ENCODE results near the gene DNAAF6.
"Not testable (repeated sequence)": the region's sequence is repeated elsewhere in the genome, so short reads cannot be mapped to it uniquely, and the experiment has no call there.

The DNAAF6 gene

GRCh38 chrX:107168712-107169111 is 37.7 kb upstream of the DNAAF6 start:
- no peak overlapping the region for H3K27ac ChIP-seq (replicated peaks)
- no peak for DNase-seq (ENCODE audit: low read depth in 1 of 2, low spot score in 1 of 2)
- H3K4me3 ChIP-seq (replicated peaks; ENCODE audit: insufficient read depth, low read length): no peak overlapping the region
- TF ChIP-seq SPI1 (IDR thresholded peaks at IDR 0.05; ENCODE audit: borderline replicate concordance, low read depth) (no peak), GABPA (IDR thresholded peaks at IDR 0.05; ENCODE audit: low read depth) (no peak)
- TF ChIP-seq, protein P1, sequence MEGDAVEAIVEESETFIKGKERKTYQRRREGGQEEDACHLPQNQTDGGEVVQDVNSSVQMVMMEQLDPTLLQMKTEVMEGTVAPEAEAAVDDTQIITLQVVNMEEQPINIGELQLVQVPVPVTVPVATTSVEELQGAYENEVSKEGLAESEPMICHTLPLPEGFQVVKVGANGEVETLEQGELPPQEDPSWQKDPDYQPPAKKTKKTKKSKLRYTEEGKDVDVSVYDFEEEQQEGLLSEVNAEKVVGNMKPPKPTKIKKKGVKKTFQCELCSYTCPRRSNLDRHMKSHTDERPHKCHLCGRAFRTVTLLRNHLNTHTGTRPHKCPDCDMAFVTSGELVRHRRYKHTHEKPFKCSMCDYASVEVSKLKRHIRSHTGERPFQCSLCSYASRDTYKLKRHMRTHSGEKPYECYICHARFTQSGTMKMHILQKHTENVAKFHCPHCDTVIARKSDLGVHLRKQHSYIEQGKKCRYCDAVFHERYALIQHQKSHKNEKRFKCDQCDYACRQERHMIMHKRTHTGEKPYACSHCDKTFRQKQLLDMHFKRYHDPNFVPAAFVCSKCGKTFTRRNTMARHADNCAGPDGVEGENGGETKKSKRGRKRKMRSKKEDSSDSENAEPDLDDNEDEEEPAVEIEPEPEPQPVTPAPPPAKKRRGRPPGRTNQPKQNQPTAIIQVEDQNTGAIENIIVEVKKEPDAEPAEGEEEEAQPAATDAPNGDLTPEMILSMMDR (IDR thresholded peaks at IDR 0.05; ENCODE audit: insufficient read depth, low read length): no peak
- TF ChIP-seq, protein P2, sequence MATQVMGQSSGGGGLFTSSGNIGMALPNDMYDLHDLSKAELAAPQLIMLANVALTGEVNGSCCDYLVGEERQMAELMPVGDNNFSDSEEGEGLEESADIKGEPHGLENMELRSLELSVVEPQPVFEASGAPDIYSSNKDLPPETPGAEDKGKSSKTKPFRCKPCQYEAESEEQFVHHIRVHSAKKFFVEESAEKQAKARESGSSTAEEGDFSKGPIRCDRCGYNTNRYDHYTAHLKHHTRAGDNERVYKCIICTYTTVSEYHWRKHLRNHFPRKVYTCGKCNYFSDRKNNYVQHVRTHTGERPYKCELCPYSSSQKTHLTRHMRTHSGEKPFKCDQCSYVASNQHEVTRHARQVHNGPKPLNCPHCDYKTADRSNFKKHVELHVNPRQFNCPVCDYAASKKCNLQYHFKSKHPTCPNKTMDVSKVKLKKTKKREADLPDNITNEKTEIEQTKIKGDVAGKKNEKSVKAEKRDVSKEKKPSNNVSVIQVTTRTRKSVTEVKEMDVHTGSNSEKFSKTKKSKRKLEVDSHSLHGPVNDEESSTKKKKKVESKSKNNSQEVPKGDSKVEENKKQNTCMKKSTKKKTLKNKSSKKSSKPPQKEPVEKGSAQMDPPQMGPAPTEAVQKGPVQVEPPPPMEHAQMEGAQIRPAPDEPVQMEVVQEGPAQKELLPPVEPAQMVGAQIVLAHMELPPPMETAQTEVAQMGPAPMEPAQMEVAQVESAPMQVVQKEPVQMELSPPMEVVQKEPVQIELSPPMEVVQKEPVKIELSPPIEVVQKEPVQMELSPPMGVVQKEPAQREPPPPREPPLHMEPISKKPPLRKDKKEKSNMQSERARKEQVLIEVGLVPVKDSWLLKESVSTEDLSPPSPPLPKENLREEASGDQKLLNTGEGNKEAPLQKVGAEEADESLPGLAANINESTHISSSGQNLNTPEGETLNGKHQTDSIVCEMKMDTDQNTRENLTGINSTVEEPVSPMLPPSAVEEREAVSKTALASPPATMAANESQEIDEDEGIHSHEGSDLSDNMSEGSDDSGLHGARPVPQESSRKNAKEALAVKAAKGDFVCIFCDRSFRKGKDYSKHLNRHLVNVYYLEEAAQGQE (IDR thresholded peaks at IDR 0.05; ENCODE audit: insufficient replicate concordance, low read depth): no peak
- no peaks in the 10 kb centered on the region for H3K27me3 ChIP-seq (ENCODE audit: insufficient read depth, poor library complexity, severe bottlenecking)

DNA sequence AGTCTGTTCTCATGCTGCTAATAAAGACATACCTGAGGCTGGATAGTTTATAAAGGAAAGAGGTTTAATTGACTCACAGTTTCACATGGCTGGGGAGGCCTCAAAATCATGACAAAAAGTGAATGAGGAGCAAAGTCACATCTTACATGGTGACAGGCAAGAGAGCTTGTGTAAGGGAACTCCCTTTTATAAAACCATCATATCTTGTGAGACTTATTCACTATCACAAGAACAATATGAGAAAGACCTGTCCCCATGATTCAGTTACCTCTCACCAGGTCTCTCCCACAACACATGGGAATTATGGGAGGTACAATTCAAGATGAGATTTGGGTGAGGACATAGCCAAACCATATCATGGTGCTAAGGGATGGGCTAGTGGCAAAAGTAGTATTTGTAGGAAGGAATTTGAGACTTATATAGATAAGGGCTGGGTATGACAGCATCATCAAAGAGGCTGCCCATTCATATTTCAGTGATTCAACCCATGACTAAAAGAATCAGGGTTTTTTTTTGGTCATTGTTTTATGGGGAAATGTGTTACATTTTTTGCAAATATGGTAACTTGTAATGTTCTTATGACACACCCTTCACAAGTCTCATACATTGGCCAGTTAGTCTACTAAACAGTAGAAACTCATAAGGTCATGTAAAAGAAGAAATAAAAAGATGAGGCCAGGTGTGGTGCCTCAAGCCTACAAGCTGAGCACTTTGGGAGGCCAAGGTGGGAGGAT is 34.9 kb upstream of the DNAAF6 start:
- DNase-seq (ENCODE audit: low read depth in 1 of 2, low spot score in 1 of 2): no peak
- TF ChIP-seq GABPA (IDR thresholded peaks at IDR 0.05; ENCODE audit: low read depth): no peak
- TF ChIP-seq SPI1 (IDR thresholded peaks at IDR 0.05; ENCODE audit: borderline replicate concordance, low read depth): no peak
- no peak for TF ChIP-seq POLR2AphosphoS5 (IDR thresholded peaks at IDR 0.05; ENCODE audit: low read depth)
- TF ChIP-seq, protein P2 (IDR thresholded peaks at IDR 0.05; ENCODE audit: insufficient replicate concordance, low read depth): no peak
- TF ChIP-seq, protein P1 (IDR thresholded peaks at IDR 0.05; ENCODE audit: insufficient read depth, low read length): no peak

GRCh38 chrX:107197319-107197718 is 9.1 kb upstream of the DNAAF6 start:
- DNase-seq (ENCODE audit: low read depth in 1 of 2, low spot score in 1 of 2): no peak
- Histone ChIP-seq H3K4me3 (replicated peaks; ENCODE audit: insufficient read depth, low read length) (no peak overlapping the region), H3K27ac (replicated peaks) (no peak overlapping the region), H3K27me3 (ENCODE audit: insufficient read depth, poor library complexity, severe bottlenecking) (no peaks in the 10 kb centered on the region)
- TF ChIP-seq, protein P2 (IDR thresholded peaks at IDR 0.05; ENCODE audit: insufficient replicate concordance, low read depth): no peak
- TF ChIP-seq POLR2AphosphoS5 (IDR thresholded peaks at IDR 0.05; ENCODE audit: low read depth) (no peak), SPI1 (IDR thresholded peaks at IDR 0.05; ENCODE audit: borderline replicate concordance, low read depth) (no peak), GABPA (IDR thresholded peaks at IDR 0.05; ENCODE audit: low read depth) (no peak)
- TF ChIP-seq, protein P1 (IDR thresholded peaks at IDR 0.05; ENCODE audit: insufficient read depth, low read length): no peak

More for the DNA sequence above, 34.9 kb upstream of the DNAAF6 start:
- no peaks in the 10 kb centered on the region for H3K27me3 ChIP-seq (ENCODE audit: insufficient read depth, poor library complexity, severe bottlenecking)
- no peak overlapping the region for H3K27ac ChIP-seq (replicated peaks)
- no peak overlapping the region for H3K4me3 ChIP-seq (replicated peaks; ENCODE audit: insufficient read depth, low read length)

- DNase-seq (ENCODE audit: low read depth in 1 of 2, low spot score in 1 of 2); H3K4me3 ChIP-seq (replicated peaks; ENCODE audit: insufficient read depth, low read length); H3K27me3 ChIP-seq (ENCODE audit: insufficient read depth, poor library complexity, severe bottlenecking); H3K27ac ChIP-seq (replicated peaks): not testable (repeated sequence)
These were observed 8.3 kb upstream of the DNAAF6 start for GRCh38 chrX:107198074-107198473.

Measured in HL-60 (cell line).